GM10266 (cell line): Measurements from ENCODE around the gene CANX.
"Not testable (repeated sequence)": the region's sequence is repeated elsewhere in the genome, so short reads cannot be mapped to it uniquely, and the experiment has no call there.

Experiments used
- DNase-seq: peaks from one replicate; pipeline ENCODE4 v3.0.0; 2012; ENCODE audit errors: extremely low spot score
- CTCF ChIP-seq: IDR thresholded peaks from 2 replicates; pipeline ENCODE4 v1.5.1; 2012; ENCODE audit warnings: mild to moderate bottlenecking, low read depth; ENCODE audit not compliant: control insufficient read depth, insufficient read depth; ENCODE audit errors: missing control alignments

Gene CANX

GRCh38 chr5:179679014-179679674 lies 19.6 kb upstream of the CANX start:
- no peak for DNase-seq
- peak; percentile 56 for TF ChIP-seq CTCF

- DNase-seq = no peak
- TF ChIP-seq CTCF = no peak
Observed at GRCh38 chr5:179680014-179680779, 18.6 kb upstream of the CANX start.

GRCh38 chr5:179680780-179681401 lies 17.9 kb upstream of the CANX start, which contains the start of gene CBY3:
Gene CBY3, minus strand, starts transcription at chr5:179681034. Its CDS starts 116 bp downstream, at chr5:179680918.
- TF ChIP-seq CTCF = no peak
- no peak for DNase-seq

- not testable (repeated sequence) for DNase-seq
Observed at GRCh38 chr5:179689212-179689611, 9.6 kb upstream of the CANX start.

GRCh38 chr5:179694561-179694960 lies 4.2 kb upstream of the CANX start:
- no peak for TF ChIP-seq CTCF
- no peak for DNase-seq

GRCh38 chr5:179696603-179697002 lies 2.2 kb upstream of the CANX start:
- DNase-seq = no peak
- no peak for TF ChIP-seq CTCF

- DNase-seq = no peak
- TF ChIP-seq CTCF = no peak
Observed at GRCh38 chr5:179697108-179697507, 1.7 kb upstream of the CANX start.

GRCh38 chr5:179697543-179697942 lies 1.2 kb upstream of the CANX start:
- not testable (repeated sequence) for DNase-seq
